ELR (cell line): ENCODE measurements around the gene AMFR.
"Not testable (repeated sequence)": the region's sequence is repeated elsewhere in the genome, so short reads cannot be mapped to it uniquely, and the experiment has no call there.

ENCODE experiments used
- DNase-seq: peaks from one replicate; pipeline ENCODE4 v3.0.0-alpha.2; 2015; ENCODE audit warnings: low read depth

Gene AMFR

GRCh38 chr16:56423584-56424403, 1.6 kb downstream of the AMFR start:
- peak; percentile 20 for DNase-seq

GRCh38 chr16:56422896-56423441, 2.4 kb downstream of the AMFR start:
- no peak for DNase-seq

- no peak for DNase-seq
Measured at GRCh38 chr16:56421976-56422669, 3.2 kb downstream of the AMFR start.

- DNase-seq: no peak
Measured at GRCh38 chr16:56421313-56421712, 4.0 kb downstream of the AMFR start.

- no peak for DNase-seq
Measured at GRCh38 chr16:56420613-56421012, 4.7 kb downstream of the AMFR start.

- DNase-seq: no peak
Measured at GRCh38 chr16:56419740-56420548, 5.4 kb downstream of the AMFR start.

GRCh38 chr16:56417138-56417537, 8.2 kb downstream of the AMFR start:
- no peak for DNase-seq

- no peak for DNase-seq
Measured at GRCh38 chr16:56415875-56416274, 9.5 kb downstream of the AMFR start.

GRCh38 chr16:56414366-56414765, 11.0 kb downstream of the AMFR start:
- no peak for DNase-seq

- no peak for DNase-seq
Measured at GRCh38 chr16:56413381-56413780, 12.0 kb downstream of the AMFR start.

- DNase-seq: no peak
Measured at GRCh38 chr16:56411624-56412023, 13.7 kb downstream of the AMFR start.

- DNase-seq: no peak
Measured at GRCh38 chr16:56411123-56411522, 14.2 kb downstream of the AMFR start.

GRCh38 chr16:56409195-56409594, 16.1 kb downstream of the AMFR start:
- DNase-seq: peak; percentile 68

- no peak for DNase-seq
Measured at GRCh38 chr16:56408379-56409098, 16.8 kb downstream of the AMFR start.

- no peak for DNase-seq
Measured at GRCh38 chr16:56405977-56406672, 19.2 kb downstream of the AMFR start.

GRCh38 chr16:56401482-56401881, 23.9 kb downstream of the AMFR start:
- DNase-seq: peak; percentile 30

GRCh38 chr16:56400458-56400857, 24.9 kb downstream of the AMFR start:
- no peak for DNase-seq

GRCh38 chr16:56399486-56399885, 25.9 kb downstream of the AMFR start:
- no peak for DNase-seq

GRCh38 chr16:56399047-56399446, 26.3 kb downstream of the AMFR start:
- DNase-seq: no peak

GRCh38 chr16:56396724-56397123, 28.6 kb downstream of the AMFR start:
- not testable (repeated sequence) for DNase-seq

- peak; percentile 99 for DNase-seq
Measured at GRCh38 chr16:56389554-56389953, 35.8 kb downstream of the AMFR start.
